CD14-positive monocyte (primary cell): Measurements from ENCODE around the gene HIPK3. TPM values are rescaled to one million over a fixed set of nuclear protein-coding genes. Genes with fewer than 3 reads are reported as not detected.

ENCODE experiments used
- DNase-seq, 3 donors: peaks; one replicate each; pipeline ENCODE4 v3.0.0-alpha.2; 2011 to 2022
- H2AFZ ChIP-seq: 2 replicates; pipeline ENCODE4 v1.6.0; 2012; ENCODE audit warnings: mild to moderate bottlenecking, low read depth, low read length, inconsistent platforms; ENCODE audit not compliant: insufficient read depth, poor library complexity, severe bottlenecking
- H3K27ac ChIP-seq, 2 donors: 1 replicate in 1 of 2; 2 replicates in 1 of 2; pipeline ENCODE4 v1.5.1; 2012 to 2013; ENCODE audit warnings: low read length in 2 of 2, control low read depth in 1 of 2, inconsistent platforms in 1 of 2, low read depth in 1 of 2, mild to moderate bottlenecking in 1 of 2
- H3K27me3 ChIP-seq, 2 donors: one replicate each; pipeline versions ENCODE4 v1.6.0 to v1.6.1; 2011 to 2013; ENCODE audit warnings: low read length in 2 of 2; ENCODE audit not compliant: control insufficient read depth in 2 of 2, insufficient read depth in 2 of 2
- H3K36me3 ChIP-seq, 2 donors: replicated peaks in 1 of 2; 1 replicate in 1 of 2; 2 replicates in 1 of 2; pipeline versions ENCODE4 v1.5.1 to v1.6.1; 2012 to 2013; ENCODE audit warnings: low read length in 2 of 2, control low read depth in 1 of 2, inconsistent platforms in 1 of 2, mild to moderate bottlenecking in 1 of 2; ENCODE audit not compliant: insufficient read depth in 2 of 2, control insufficient read depth in 1 of 2
- H3K4me1 ChIP-seq, 2 donors: 1 replicate in 1 of 2; 2 replicates in 1 of 2; pipeline versions ENCODE4 v1.5.1 to v1.6.1; 2012 to 2013; ENCODE audit warnings: low read length in 2 of 2, control low read depth in 1 of 2, inconsistent platforms in 1 of 2, mild to moderate bottlenecking in 1 of 2, moderate library complexity in 1 of 2; ENCODE audit not compliant: insufficient read depth in 2 of 2, control insufficient read depth in 1 of 2
- H3K4me2 ChIP-seq: replicated peaks from 2 replicates; pipeline ENCODE3; 2012; ENCODE audit warnings: low read length, moderate library complexity, mild to moderate bottlenecking; ENCODE audit not compliant: poor library complexity, severe bottlenecking; ENCODE audit errors: extremely low read depth
- H3K4me3 ChIP-seq, 3 experiments: fragments of 200-600 bp in 1 of 3; sonication (generic) in 1 of 3; replicated peaks in 1 of 3; 1 replicate in 2 of 3; 2 replicates in 1 of 3; pipeline ENCODE4 v1.5.1; 2011 to 2013; ENCODE audit warnings: low read length in 3 of 3, mild to moderate bottlenecking in 3 of 3, control low read depth in 2 of 3, low read depth in 2 of 3, inconsistent platforms in 1 of 3, moderate library complexity in 1 of 3
- H3K79me2 ChIP-seq: 2 replicates; pipeline ENCODE4 v1.6.0; 2012; ENCODE audit warnings: mild to moderate bottlenecking, control low read depth, inconsistent platforms, low read length, moderate library complexity; ENCODE audit not compliant: insufficient read depth
- H3K9ac ChIP-seq: 2 replicates; pipeline ENCODE4 v1.6.0; 2017; ENCODE audit warnings: low read length, mild to moderate bottlenecking; ENCODE audit not compliant: insufficient read depth, poor library complexity, severe bottlenecking
- H3K9me3 ChIP-seq, 2 donors: replicated peaks in 1 of 2; 1 replicate in 1 of 2; 2 replicates in 1 of 2; pipeline versions ENCODE4 v1.5.1 to v1.6.1; 2012 to 2013; ENCODE audit warnings: low read length in 2 of 2, control low read depth in 1 of 2; ENCODE audit not compliant: control insufficient read depth in 1 of 2, insufficient read depth in 1 of 2
- H4K20me1 ChIP-seq: 2 replicates; pipeline ENCODE4 v1.6.0; 2012; ENCODE audit warnings: mild to moderate bottlenecking, low read length, control low read depth, moderate library complexity; ENCODE audit not compliant: insufficient read depth
- H3K27ac Mint-ChIP-seq, 7 donors: one replicate each; pipeline ENCODE4 v1.8.0; 2020; ENCODE audit warnings: mild to moderate bottlenecking in 7 of 7, mixed read lengths in 7 of 7, moderate library complexity in 6 of 7, inconsistent platforms in 2 of 7
- H3K27me3 Mint-ChIP-seq, 3 donors: one replicate each; pipeline ENCODE4 v1.8.0; 2021 to 2022; ENCODE audit warnings: low read depth in 3 of 3, mild to moderate bottlenecking in 3 of 3, mixed read lengths in 3 of 3, moderate library complexity in 3 of 3, inconsistent platforms in 1 of 3
- H3K36me3 Mint-ChIP-seq, 2 donors: one replicate each; pipeline ENCODE4 v1.8.0; 2020; ENCODE audit warnings: mixed read lengths in 2 of 2, inconsistent platforms in 1 of 2, mild to moderate bottlenecking in 1 of 2
- H3K4me1 Mint-ChIP-seq: one replicate; pipeline ENCODE4 v1.8.0; 2020; ENCODE audit warnings: mild to moderate bottlenecking, mixed read lengths
- H3K4me3 Mint-ChIP-seq, 2 donors: one replicate each; pipeline ENCODE4 v1.8.0; 2020; ENCODE audit warnings: mild to moderate bottlenecking in 2 of 2, mixed read lengths in 2 of 2, moderate library complexity in 1 of 2
- H3K9me3 Mint-ChIP-seq, 7 donors: one replicate each; pipeline ENCODE4 v1.8.0; 2020 to 2022; ENCODE audit warnings: mixed read lengths in 7 of 7, mild to moderate bottlenecking in 6 of 7, moderate library complexity in 6 of 7, inconsistent platforms in 2 of 7
- CTCF ChIP-seq: fragments of 200-600 bp; IDR thresholded peaks from one replicate; pipeline ENCODE4 v1.8.0; 2022; ENCODE audit warnings: antibody characterized with exemption, mild to moderate bottlenecking
- WGBS: methylation state at CpG from one replicate; pipeline ENCODE4 v1.1.5; 2013; ENCODE audit warnings: missing lambda C conversion rate; ENCODE audit not compliant: insufficient coverage; 5-methylcytosine and 5-hydroxymethylcytosine counted together
- intact Hi-C, 2 donors: fragments of 100-400 bp; cut with micrococcal nuclease; formaldehyde crosslinking; loops; one replicate each; pipeline versions ENCODE4 v1.15.0 to v1.15.1; 2023
- polyA plus RNA-seq, 3 donors: library from polyadenylated mRNA; depleted of rRNA in 1 of 3; unstranded in 2 of 3; stranded (reverse) in 1 of 3; fragments of 300-500 nt in 2 of 3; fragments of >200 nt in 1 of 3; fragmentation: Illumina TruSeq in 2 of 3; gene quantifications; 1 replicate in 2 of 3; 2 replicates in 1 of 3; pipeline ENCODE4 v1.2.3, GENCODE V29; 2012 to 2021

The HIPK3 gene
- polyA plus RNA-seq, 3 donors = 62.0 to 68.6 (median 63.5) TPM

- Mint-ChIP-seq H3K4me1 (peaks cover 22% of the 10 kb centered on the region), H3K36me3 (no peaks in the 10 kb centered on the region), H3K4me3 (peak overlapping the region in 1 of 2 donors; percentile 79), H3K27ac (peak overlapping the region; percentile 50 to 94 (median 85)), H3K27me3 (peaks cover 0 to 5% (median 0%) of the 10 kb centered on the region in 3 donors), H3K9me3 (peaks cover 2 to 17% (median 15%) of the 10 kb centered on the region in 7 donors)
- TF ChIP-seq CTCF = no peak
- no peaks in the 10 kb centered on the region for H4K20me1 ChIP-seq
- intact Hi-C loops = no loop called here
- H2AFZ ChIP-seq = peak overlapping the region; percentile 6
- no peaks in the 10 kb centered on the region for H3K79me2 ChIP-seq
- H3K36me3 ChIP-seq = no peaks in the 10 kb centered on the region
- H3K27ac ChIP-seq = peak overlapping the region; percentile 60 to 86
- peak overlapping the region in 1 of 3 experiments; percentile 44 for H3K4me3 ChIP-seq
- peaks cover 17 to 29% of the 10 kb centered on the region in 2 donors for H3K4me1 ChIP-seq
- peak overlapping the region; percentile 35 for H3K4me2 ChIP-seq
- DNase-seq = peak; percentile 3 to 34 (median 22)
- peaks cover 4 to 10% of the 10 kb centered on the region in 2 donors for H3K9me3 ChIP-seq
- no peaks in the 10 kb centered on the region for H3K27me3 ChIP-seq
- H3K9ac ChIP-seq = no peak overlapping the region
- no CpG with 5 or more reads among the region's 3 CpGs for WGBS
Measured at GRCh38 chr11:33387581-33387980, 130.4 kb downstream of the HIPK3 start.

DNA sequence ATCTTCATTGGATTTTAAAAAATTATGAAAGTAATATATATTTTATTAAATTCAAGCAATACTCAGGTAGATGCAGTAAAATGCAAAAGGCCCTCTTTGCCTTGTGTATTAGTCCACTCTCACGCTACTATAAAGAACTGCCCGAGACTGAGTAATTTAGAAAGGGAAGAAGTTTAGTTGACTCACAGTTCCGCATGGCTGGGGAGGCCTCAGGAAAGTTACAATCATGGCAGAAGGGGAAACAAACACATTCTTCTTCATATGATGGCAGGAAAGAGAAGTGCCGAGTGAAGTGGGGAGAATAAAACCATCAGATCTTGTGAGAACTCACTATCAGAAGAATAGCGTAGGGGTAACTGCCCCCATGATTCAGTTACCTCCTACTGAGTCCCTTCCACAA is 130.8 kb downstream of the HIPK3 start:
- H3K9ac ChIP-seq = no peak overlapping the region
- no CpG with 5 or more reads among the region's 5 CpGs for WGBS
- peak; percentile 33 to 68 (median 44) for DNase-seq
- intact Hi-C loops = no loop called here
- TF ChIP-seq CTCF = no peak
- H3K36me3 Mint-ChIP-seq = no peaks in the 10 kb centered on the region
- H3K4me1 Mint-ChIP-seq = peaks cover 22% of the 10 kb centered on the region
- H3K27ac Mint-ChIP-seq = peak overlapping the region in 5 of 7 donors; percentile 66 to 86 (median 84)
- H3K4me3 ChIP-seq = peak overlapping the region in 1 of 3 experiments; percentile 44
- H3K36me3 ChIP-seq = no peaks in the 10 kb centered on the region
- peaks cover 0 to 5% (median 2%) of the 10 kb centered on the region in 3 donors for H3K27me3 Mint-ChIP-seq
- no peak overlapping the region for H3K4me3 Mint-ChIP-seq
- peaks cover 4 to 10% of the 10 kb centered on the region in 2 donors for H3K9me3 ChIP-seq
- no peak overlapping the region for H3K4me2 ChIP-seq
- H2AFZ ChIP-seq = peak overlapping the region; percentile 6
- peaks cover 17 to 29% of the 10 kb centered on the region in 2 donors for H3K4me1 ChIP-seq
- H3K27me3 ChIP-seq = no peaks in the 10 kb centered on the region
- H3K79me2 ChIP-seq = no peaks in the 10 kb centered on the region
- no peaks in the 10 kb centered on the region for H4K20me1 ChIP-seq
- H3K27ac ChIP-seq = peak overlapping the region in 1 of 2 donors; percentile 86
- H3K9me3 Mint-ChIP-seq = peaks cover 2 to 17% (median 15%) of the 10 kb centered on the region in 7 donors
